Upper lobe of right lung (tissue), 1 donor: ENCODE results near the gene LACRT. TPM values are rescaled to one million over a fixed set of nuclear protein-coding genes. Genes with fewer than 3 reads are reported as not detected.
A peak's percentile ranks its signal among the peaks of the same experiment; 100 is the strongest.

Experiments
- ATAC-seq: fragments of 200-7000 bp; cut with Tn5 transposase; one replicate; pipeline ENCODE4 v1.9.1; 2020; ENCODE audit warnings: mild to moderate bottlenecking, moderate library complexity
- DNase-seq: peaks from one replicate; pipeline ENCODE4 v3.0.0-alpha.2; 2020
- H3K27ac ChIP-seq: fragments of 200-600 bp; one replicate; pipeline ENCODE4 v1.8.0; 2022
- H3K27me3 ChIP-seq: fragments of 200-600 bp; one replicate; pipeline ENCODE4 v1.8.0; 2022; ENCODE audit warnings: mild to moderate bottlenecking
- H3K36me3 ChIP-seq: fragments of 200-600 bp; one replicate; pipeline ENCODE4 v1.8.0; 2022
- H3K4me1 ChIP-seq: fragments of 200-600 bp; one replicate; pipeline ENCODE4 v1.8.0; 2022
- H3K4me3 ChIP-seq: fragments of 200-600 bp; one replicate; pipeline ENCODE4 v1.8.0; 2022; ENCODE audit warnings: mild to moderate bottlenecking
- H3K9me3 ChIP-seq: fragments of 200-600 bp; one replicate; pipeline ENCODE4 v1.8.0; 2022
- intact Hi-C: fragments of 100-400 bp; cut with DNase I; formaldehyde crosslinking; loops from one replicate; pipeline ENCODE4 v1.11.0; 2022
- total RNA-seq: library from RNA; stranded (reverse); fragmentation: NEBNext Ultra II Directional; extraction: Animal tissue kit (Norgen Biotek cat#: 25700); gene quantifications from one replicate; pipeline ENCODE4 v1.2.1, GENCODE V29; 2021
- TF ChIP-seq, protein P1 (sequence below): fragments of 200-600 bp; IDR thresholded peaks from one replicate; pipeline ENCODE4 v1.8.0; 2022; ENCODE audit warnings: antibody characterized with exemption
- donor health status: DM: no; HTN: yes; CAD: no; lungs with severe emphysema.

The LACRT gene
- total RNA-seq, 1 donor from 2014 or later = not detected

DNA sequence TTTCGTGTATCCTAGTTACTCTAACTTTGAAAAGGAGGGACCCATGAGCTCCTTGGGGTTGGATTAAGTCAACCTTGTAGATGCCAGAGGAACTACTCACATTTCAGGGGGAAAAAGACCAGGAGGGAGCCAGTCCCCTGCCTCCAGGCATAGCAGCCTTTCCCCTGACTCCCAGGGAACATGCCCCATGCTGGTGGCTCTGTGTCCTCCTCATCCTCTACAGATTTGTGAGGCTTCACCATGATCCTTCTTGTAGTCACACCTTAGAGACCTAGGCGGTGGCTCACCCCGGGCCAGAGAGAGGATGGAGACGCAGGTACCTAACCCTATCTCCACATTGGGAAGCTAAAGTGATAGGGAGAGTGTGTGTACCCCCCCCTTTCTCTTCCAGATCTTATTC, 30.3 kb downstream of the LACRT start:
- no peak for ATAC-seq
- DNase-seq = no peak
- H3K9me3 ChIP-seq = no peaks in the 10 kb centered on the region
- TF ChIP-seq, protein P1, sequence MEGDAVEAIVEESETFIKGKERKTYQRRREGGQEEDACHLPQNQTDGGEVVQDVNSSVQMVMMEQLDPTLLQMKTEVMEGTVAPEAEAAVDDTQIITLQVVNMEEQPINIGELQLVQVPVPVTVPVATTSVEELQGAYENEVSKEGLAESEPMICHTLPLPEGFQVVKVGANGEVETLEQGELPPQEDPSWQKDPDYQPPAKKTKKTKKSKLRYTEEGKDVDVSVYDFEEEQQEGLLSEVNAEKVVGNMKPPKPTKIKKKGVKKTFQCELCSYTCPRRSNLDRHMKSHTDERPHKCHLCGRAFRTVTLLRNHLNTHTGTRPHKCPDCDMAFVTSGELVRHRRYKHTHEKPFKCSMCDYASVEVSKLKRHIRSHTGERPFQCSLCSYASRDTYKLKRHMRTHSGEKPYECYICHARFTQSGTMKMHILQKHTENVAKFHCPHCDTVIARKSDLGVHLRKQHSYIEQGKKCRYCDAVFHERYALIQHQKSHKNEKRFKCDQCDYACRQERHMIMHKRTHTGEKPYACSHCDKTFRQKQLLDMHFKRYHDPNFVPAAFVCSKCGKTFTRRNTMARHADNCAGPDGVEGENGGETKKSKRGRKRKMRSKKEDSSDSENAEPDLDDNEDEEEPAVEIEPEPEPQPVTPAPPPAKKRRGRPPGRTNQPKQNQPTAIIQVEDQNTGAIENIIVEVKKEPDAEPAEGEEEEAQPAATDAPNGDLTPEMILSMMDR = no peak
- no peaks in the 10 kb centered on the region for H3K27me3 ChIP-seq
- no peaks in the 10 kb centered on the region for H3K36me3 ChIP-seq
- intact Hi-C loops = no loop called here
- H3K4me1 ChIP-seq = no peaks in the 10 kb centered on the region
- H3K27ac ChIP-seq = no peak overlapping the region
- no peak overlapping the region for H3K4me3 ChIP-seq

DNA sequence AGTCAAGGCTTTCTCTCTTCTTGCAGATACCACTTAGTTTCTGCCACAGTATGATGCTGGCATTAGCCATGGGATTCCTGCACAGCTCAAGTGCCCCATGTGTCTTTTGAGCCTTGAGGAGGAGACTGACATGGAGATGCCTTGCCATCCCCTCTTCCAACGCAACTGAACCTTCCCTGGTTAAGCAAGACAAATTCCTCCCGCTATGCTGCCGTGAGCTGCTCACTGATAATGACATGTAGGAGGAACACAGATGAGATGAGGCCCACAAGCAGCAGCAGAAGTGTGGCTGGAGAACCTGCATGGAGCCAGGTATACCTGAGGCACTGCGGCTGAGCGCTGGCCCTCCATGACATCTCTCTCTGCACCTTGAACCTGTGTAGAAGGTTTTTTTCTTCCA, 30.8 kb downstream of the LACRT start:
- H3K4me1 ChIP-seq = no peaks in the 10 kb centered on the region

GRCh38 chr12:54603173-54603814, 31.4 kb downstream of the LACRT start:
- H3K36me3 ChIP-seq = no peaks in the 10 kb centered on the region
- H3K4me3 ChIP-seq = no peak overlapping the region
- H3K4me1 ChIP-seq = no peaks in the 10 kb centered on the region
- H3K9me3 ChIP-seq = no peaks in the 10 kb centered on the region
- intact Hi-C loops = no loop called here
- DNase-seq (no peak), ATAC-seq (peak; percentile 90)
- H3K27me3 ChIP-seq = no peaks in the 10 kb centered on the region
- H3K27ac ChIP-seq = no peak overlapping the region
- TF ChIP-seq, protein P1 = peak; percentile 73

More for the DNA sequence above, 30.8 kb downstream of the LACRT start:
- Histone ChIP-seq H3K9me3 (no peaks in the 10 kb centered on the region), H3K36me3 (no peaks in the 10 kb centered on the region), H3K27me3 (no peaks in the 10 kb centered on the region), H3K27ac (no peak overlapping the region), H3K4me3 (no peak overlapping the region)
- no peak for DNase-seq
- intact Hi-C loops = no loop called here
- no peak for ATAC-seq
- TF ChIP-seq, protein P1 = no peak

DNA sequence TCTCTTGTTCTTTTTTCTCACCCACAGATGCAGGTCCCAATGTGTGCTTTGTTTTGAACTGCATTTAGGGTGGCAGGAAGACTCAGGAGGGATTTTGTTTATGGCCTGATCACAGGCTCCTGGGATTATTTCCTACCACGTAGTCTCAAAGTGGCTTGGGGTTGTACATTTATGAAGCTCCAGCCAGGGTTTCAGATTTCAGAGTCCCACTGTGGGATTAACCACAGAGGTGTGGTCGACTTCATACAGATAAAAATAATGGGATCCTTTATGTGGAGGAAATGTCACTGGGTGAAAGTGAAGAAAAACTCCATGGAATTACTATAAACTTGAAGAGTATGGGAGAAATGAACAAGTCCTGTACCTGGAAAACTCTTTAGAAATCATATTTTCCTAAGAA, 32.0 kb downstream of the LACRT start:
- Histone ChIP-seq H3K27ac (no peak overlapping the region), H3K9me3 (no peaks in the 10 kb centered on the region), H3K36me3 (no peaks in the 10 kb centered on the region), H3K4me1 (no peaks in the 10 kb centered on the region), H3K27me3 (no peaks in the 10 kb centered on the region), H3K4me3 (no peak overlapping the region)
- TF ChIP-seq, protein P1 = no peak
- DNase-seq (no peak), ATAC-seq (no peak)
- intact Hi-C loops = no loop called here

DNA sequence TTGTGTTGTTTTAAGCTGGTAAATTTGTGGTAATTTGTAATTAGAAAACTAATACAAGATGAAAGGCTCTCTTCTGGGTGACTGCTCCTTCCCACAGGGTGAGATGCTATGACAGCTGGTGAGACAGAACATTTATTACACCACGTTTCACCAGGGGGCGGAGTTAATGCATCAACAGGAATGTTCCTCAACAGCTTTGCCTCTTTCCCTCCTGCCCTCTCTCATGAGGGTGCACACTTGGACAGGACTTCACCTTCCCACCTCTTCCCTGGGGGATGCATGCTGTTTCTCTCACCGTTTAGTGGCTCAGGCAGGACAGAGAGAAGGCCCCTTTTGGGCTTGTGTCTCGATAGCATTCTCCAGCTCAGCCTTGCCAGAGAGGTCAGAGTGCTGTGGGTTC, 32.9 kb downstream of the LACRT start:
- Histone ChIP-seq H3K4me3 (no peak overlapping the region), H3K9me3 (no peaks in the 10 kb centered on the region), H3K36me3 (no peaks in the 10 kb centered on the region), H3K4me1 (no peaks in the 10 kb centered on the region), H3K27me3 (no peaks in the 10 kb centered on the region), H3K27ac (no peak overlapping the region)
- TF ChIP-seq, protein P1 = no peak
- intact Hi-C loops = no loop called here
- DNase-seq (no peak), ATAC-seq (no peak)

- H3K27me3 ChIP-seq = no peaks in the 10 kb centered on the region
- ATAC-seq (no peak), DNase-seq (no peak)
- TF ChIP-seq, protein P1 = no peak
- H3K9me3 ChIP-seq = no peaks in the 10 kb centered on the region
- H3K36me3 ChIP-seq = no peaks in the 10 kb centered on the region
- no peaks in the 10 kb centered on the region for H3K4me1 ChIP-seq
- H3K4me3 ChIP-seq = no peak overlapping the region
- intact Hi-C loops = no loop called here
- H3K27ac ChIP-seq = no peak overlapping the region
Observed at GRCh38 chr12:54598970-54599369, 35.7 kb downstream of the LACRT start.
